Measurements from ENCODE around the gene PIP5K1B. TPM values are rescaled to one million over a fixed set of nuclear protein-coding genes. Genes with fewer than 3 reads are reported as not detected.

Gene PIP5K1B
- polyA plus RNA-seq, 1 donor (not counting 4 experiments of a cell fraction or from before 2014, with no cell fraction given) = not detected

GRCh38 chr9:69016191-69017096 lies 311.4 kb downstream of the PIP5K1B start:
- H3K4me1 ChIP-seq (ENCODE audit: control insufficient read depth, extremely low read depth, insufficient read depth, low read length) = no peaks in the 10 kb centered on the region
- H3K4me2 ChIP-seq (ENCODE audit: control insufficient read depth, extremely low read depth, insufficient read depth, low read depth, low read length) = no peak overlapping the region
- H3K4me3 ChIP-seq (ENCODE audit: control insufficient read depth in 2 of 3, extremely low read depth in 1 of 3, insufficient read depth in 2 of 3, low read depth in 1 of 3, low read length in 3 of 3) = no peak overlapping the region
- H2AFZ ChIP-seq (ENCODE audit: control insufficient read depth, low read length) = no peak overlapping the region
- H3K36me3 ChIP-seq (ENCODE audit: control insufficient read depth in 2 of 2, extremely low read depth in 1 of 2, insufficient read depth in 2 of 2, low read length in 2 of 2) = no peaks in the 10 kb centered on the region
- FAIRE-seq (no peak), DNase-seq (ENCODE audit: low read depth, low spot score) (no peak)
- H3K27ac ChIP-seq (ENCODE audit: control insufficient read depth, insufficient read depth, low read length) = no peak overlapping the region
- H3K9me3 ChIP-seq (ENCODE audit: control insufficient read depth, low read depth, low read length) = no peaks in the 10 kb centered on the region
- dilution Hi-C loops (cut with MboI; ENCODE audit: extremely low pct_ligation_motif_present, low sequenced_read_pairs) = no loop called here
- no peaks in the 10 kb centered on the region for H3K79me2 ChIP-seq (ENCODE audit: control insufficient read depth, insufficient read depth, low read length)
- H4K20me1 ChIP-seq (ENCODE audit: control insufficient read depth, extremely low read depth, insufficient read depth, low read length) = no peaks in the 10 kb centered on the region
- no peak overlapping the region for H3K9ac ChIP-seq (ENCODE audit: control insufficient read depth, extremely low read depth, insufficient read depth, low read length)
- no peak for TF ChIP-seq EZH2 (IDR thresholded peaks at IDR 0.05; ENCODE audit: low read length)
- no peak for TF ChIP-seq CTCF (optimal IDR thresholded peaks at IDR 0.05 in 1 of 3, IDR thresholded peaks at IDR 0.05 in 1 of 3, conservative IDR thresholded peaks at IDR 0.05 in 1 of 3; ENCODE audit: extremely low read depth in 1 of 3, insufficient read depth in 2 of 3, low read length in 3 of 3)
- no peaks in the 10 kb centered on the region for H3K9me1 ChIP-seq (ENCODE audit: control insufficient read depth, extremely low read depth, insufficient read depth, low read length)
- H3K27me3 ChIP-seq (ENCODE audit: control insufficient read depth, extremely low read depth, insufficient read depth, low read length) = no peaks in the 10 kb centered on the region

GRCh38 chr9:69018737-69019136 lies 313.7 kb downstream of the PIP5K1B start:
- Histone ChIP-seq H3K79me2 (ENCODE audit: control insufficient read depth, insufficient read depth, low read length) (no peaks in the 10 kb centered on the region), H3K9me3 (ENCODE audit: control insufficient read depth, low read depth, low read length) (no peaks in the 10 kb centered on the region), H3K27me3 (ENCODE audit: control insufficient read depth, extremely low read depth, insufficient read depth, low read length) (no peaks in the 10 kb centered on the region), H3K9ac (ENCODE audit: control insufficient read depth, extremely low read depth, insufficient read depth, low read length) (no peak overlapping the region), H3K36me3 (ENCODE audit: control insufficient read depth in 2 of 2, extremely low read depth in 1 of 2, insufficient read depth in 2 of 2, low read length in 2 of 2) (no peaks in the 10 kb centered on the region), H3K4me1 (ENCODE audit: control insufficient read depth, extremely low read depth, insufficient read depth, low read length) (no peaks in the 10 kb centered on the region), H3K9me1 (ENCODE audit: control insufficient read depth, extremely low read depth, insufficient read depth, low read length) (no peaks in the 10 kb centered on the region), H3K27ac (ENCODE audit: control insufficient read depth, insufficient read depth, low read length) (no peak overlapping the region), H2AFZ (ENCODE audit: control insufficient read depth, low read length) (no peak overlapping the region), H3K4me3 (ENCODE audit: control insufficient read depth in 2 of 3, extremely low read depth in 1 of 3, insufficient read depth in 2 of 3, low read depth in 1 of 3, low read length in 3 of 3) (no peak overlapping the region), H4K20me1 (ENCODE audit: control insufficient read depth, extremely low read depth, insufficient read depth, low read length) (no peaks in the 10 kb centered on the region), H3K4me2 (ENCODE audit: control insufficient read depth, extremely low read depth, insufficient read depth, low read depth, low read length) (no peak overlapping the region)
- FAIRE-seq = no peak
- dilution Hi-C loops (cut with MboI; ENCODE audit: extremely low pct_ligation_motif_present, low sequenced_read_pairs) = no loop called here
- no peak for DNase-seq (ENCODE audit: low read depth, low spot score)
- no peak for TF ChIP-seq EZH2 (IDR thresholded peaks at IDR 0.05; ENCODE audit: low read length)
